Body of pancreas (tissue), 4 donors: ENCODE measurements around the gene GRK4. TPM values are rescaled to one million over a fixed set of nuclear protein-coding genes. Genes with fewer than 3 reads are reported as not detected.
A peak's percentile ranks its signal among the peaks of the same experiment; 100 is the strongest.

ENCODE experiments used
- ATAC-seq: fragments of 150-250 bp; one replicate; pipeline ENCODE4 v1.9.1; 2016
- DNase-seq, 4 donors: peaks; one replicate each; pipeline ENCODE4 v3.0.0-alpha.2; 2019
- H3K27ac ChIP-seq, 4 donors: fragments of 200-600 bp; sonication (generic); 1 replicate in 3 of 4; 2 replicates in 1 of 4; pipeline versions ENCODE4 v1.5.1 to v1.6.1; 2016 to 2019; ENCODE audit warnings: mild to moderate bottlenecking in 1 of 4, mixed read lengths in 1 of 4, moderate library complexity in 1 of 4
- H3K27me3 ChIP-seq, 2 donors: fragments of 200-600 bp; sonication (generic); one replicate each; pipeline ENCODE4 v1.6.0; 2016; ENCODE audit warnings: mild to moderate bottlenecking in 1 of 2
- H3K36me3 ChIP-seq, 2 donors: fragments of 200-600 bp; sonication (generic); replicated peaks in 1 of 2; 2 replicates each; pipeline ENCODE4 v1.5.1; 2016; ENCODE audit warnings: low read depth in 2 of 2; ENCODE audit not compliant: insufficient read depth in 1 of 2
- H3K4me1 ChIP-seq: fragments of 200-600 bp; sonication (generic); one replicate; pipeline ENCODE4 v1.6.0; 2016
- H3K4me3 ChIP-seq, 2 donors: fragments of 200-600 bp; sonication (generic); 1 replicate in 1 of 2; 2 replicates in 1 of 2; pipeline ENCODE4 v1.5.1; 2016 to 2019
- H3K9me3 ChIP-seq, 3 donors: fragments of 200-600 bp; sonication (generic); 1 replicate in 2 of 3; 2 replicates in 1 of 3; pipeline ENCODE4 v1.5.1; 2016
- POLR2A ChIP-seq, 3 donors: fragments of 450-650 bp; IDR thresholded peaks; one replicate each; pipeline ENCODE4 v1.6.1; 2016; ENCODE audit warnings: antibody characterized with exemption in 3 of 3, mild to moderate bottlenecking in 2 of 3
- WGBS, 2 donors: methylation state at CpG; one replicate each; pipeline ENCODE4 v1.1.5; 2017; 5-methylcytosine and 5-hydroxymethylcytosine counted together
- intact Hi-C: fragments of 100-400 bp; cut with DNase I; formaldehyde crosslinking; loops from one replicate; pipeline ENCODE4 v1.15.1; 2023
- total RNA-seq, 2 donors: library from RNA; depleted of rRNA; stranded (reverse); fragments of >200 nt; gene quantifications; one replicate each; pipeline ENCODE4 v1.1.0, GENCODE V29; 2016
- TF ChIP-seq, protein P1 (sequence below), 7 experiments: fragments of 450-650 bp in 4 of 7; fragments of 200-600 bp in 3 of 7; sonication (generic) in 3 of 7; IDR thresholded peaks; one replicate each; pipeline ENCODE4 v1.5.1; 2016 to 2019; ENCODE audit warnings: antibody characterized with exemption in 7 of 7

Gene GRK4
- total RNA-seq, 2 donors from 2014 or later: 6.5 to 14.5 TPM

DNA sequence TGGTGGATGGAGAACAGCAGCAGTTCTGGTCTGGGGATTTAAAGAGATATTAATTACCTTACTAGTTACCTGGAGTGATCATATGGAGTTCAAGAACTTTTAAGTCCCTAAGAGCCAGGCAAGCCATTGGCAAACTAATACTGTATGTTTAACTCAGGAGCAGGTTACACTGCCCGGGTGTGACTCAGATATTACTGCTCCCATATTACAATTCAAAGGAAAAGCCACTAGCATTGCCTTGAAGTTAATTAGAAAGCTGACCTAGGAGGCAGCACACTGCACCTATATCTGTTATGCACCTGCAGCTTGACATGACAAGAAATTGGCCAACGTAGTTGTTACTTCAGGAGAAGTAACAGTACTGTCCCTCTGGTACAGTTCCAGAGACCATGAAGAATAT lies 47.2 kb downstream of the GRK4 start:
- peaks cover 32% of the 10 kb centered on the region for H3K4me1 ChIP-seq
- intact Hi-C loops: no loop called here
- no peaks in the 10 kb centered on the region for H3K27me3 ChIP-seq
- WGBS, 2 donors: 42 to 65% methylated on average over 2 of the region's 2 CpGs
- no peaks in the 10 kb centered on the region for H3K9me3 ChIP-seq
- DNase-seq (no peak), ATAC-seq (peak; percentile 19)
- H3K4me3 ChIP-seq: no peak overlapping the region
- TF ChIP-seq, protein P1, sequence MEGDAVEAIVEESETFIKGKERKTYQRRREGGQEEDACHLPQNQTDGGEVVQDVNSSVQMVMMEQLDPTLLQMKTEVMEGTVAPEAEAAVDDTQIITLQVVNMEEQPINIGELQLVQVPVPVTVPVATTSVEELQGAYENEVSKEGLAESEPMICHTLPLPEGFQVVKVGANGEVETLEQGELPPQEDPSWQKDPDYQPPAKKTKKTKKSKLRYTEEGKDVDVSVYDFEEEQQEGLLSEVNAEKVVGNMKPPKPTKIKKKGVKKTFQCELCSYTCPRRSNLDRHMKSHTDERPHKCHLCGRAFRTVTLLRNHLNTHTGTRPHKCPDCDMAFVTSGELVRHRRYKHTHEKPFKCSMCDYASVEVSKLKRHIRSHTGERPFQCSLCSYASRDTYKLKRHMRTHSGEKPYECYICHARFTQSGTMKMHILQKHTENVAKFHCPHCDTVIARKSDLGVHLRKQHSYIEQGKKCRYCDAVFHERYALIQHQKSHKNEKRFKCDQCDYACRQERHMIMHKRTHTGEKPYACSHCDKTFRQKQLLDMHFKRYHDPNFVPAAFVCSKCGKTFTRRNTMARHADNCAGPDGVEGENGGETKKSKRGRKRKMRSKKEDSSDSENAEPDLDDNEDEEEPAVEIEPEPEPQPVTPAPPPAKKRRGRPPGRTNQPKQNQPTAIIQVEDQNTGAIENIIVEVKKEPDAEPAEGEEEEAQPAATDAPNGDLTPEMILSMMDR (IDR thresholded peaks at IDR 0.05): no peak
- TF ChIP-seq POLR2A (IDR thresholded peaks at IDR 0.05): no peak
- H3K27ac ChIP-seq: peak overlapping the region in 3 of 4 donors; percentile 30 to 55 (median 35)
- no peaks in the 10 kb centered on the region for H3K36me3 ChIP-seq

DNA sequence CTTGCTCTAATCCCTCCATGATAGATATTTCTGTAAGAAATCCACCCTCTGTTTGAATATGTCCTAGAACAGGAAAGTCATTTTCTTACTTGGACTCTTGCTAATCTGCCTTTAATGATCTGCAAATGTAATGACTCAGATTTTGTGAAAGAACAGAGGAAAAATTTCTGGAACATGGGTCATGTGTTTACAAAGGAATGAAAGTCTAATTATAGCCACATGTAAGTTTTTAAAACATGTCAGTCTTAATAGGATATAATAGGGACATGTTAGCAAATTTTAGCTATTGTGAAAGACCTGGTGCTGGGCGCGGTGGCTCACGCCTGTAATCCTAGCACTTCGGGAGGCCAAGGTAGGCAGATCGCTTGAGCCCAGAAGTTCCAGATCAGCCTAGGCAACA lies 47.6 kb downstream of the GRK4 start:
- Histone ChIP-seq H3K27ac (peak overlapping the region in 3 of 4 donors; percentile 30 to 55 (median 35)), H3K27me3 (no peaks in the 10 kb centered on the region), H3K4me1 (peaks cover 32% of the 10 kb centered on the region), H3K9me3 (no peaks in the 10 kb centered on the region), H3K4me3 (no peak overlapping the region), H3K36me3 (no peaks in the 10 kb centered on the region)
- DNase-seq (peak; percentile 24 to 37 (median 30)), ATAC-seq (peak; percentile 16)
- WGBS, 2 donors: 85 to 90% methylated on average over 5 of the region's 5 CpGs
- no peak for TF ChIP-seq POLR2A (IDR thresholded peaks at IDR 0.05)
- TF ChIP-seq, protein P1 (IDR thresholded peaks at IDR 0.05): no peak
- intact Hi-C loops: no loop called here

DNA sequence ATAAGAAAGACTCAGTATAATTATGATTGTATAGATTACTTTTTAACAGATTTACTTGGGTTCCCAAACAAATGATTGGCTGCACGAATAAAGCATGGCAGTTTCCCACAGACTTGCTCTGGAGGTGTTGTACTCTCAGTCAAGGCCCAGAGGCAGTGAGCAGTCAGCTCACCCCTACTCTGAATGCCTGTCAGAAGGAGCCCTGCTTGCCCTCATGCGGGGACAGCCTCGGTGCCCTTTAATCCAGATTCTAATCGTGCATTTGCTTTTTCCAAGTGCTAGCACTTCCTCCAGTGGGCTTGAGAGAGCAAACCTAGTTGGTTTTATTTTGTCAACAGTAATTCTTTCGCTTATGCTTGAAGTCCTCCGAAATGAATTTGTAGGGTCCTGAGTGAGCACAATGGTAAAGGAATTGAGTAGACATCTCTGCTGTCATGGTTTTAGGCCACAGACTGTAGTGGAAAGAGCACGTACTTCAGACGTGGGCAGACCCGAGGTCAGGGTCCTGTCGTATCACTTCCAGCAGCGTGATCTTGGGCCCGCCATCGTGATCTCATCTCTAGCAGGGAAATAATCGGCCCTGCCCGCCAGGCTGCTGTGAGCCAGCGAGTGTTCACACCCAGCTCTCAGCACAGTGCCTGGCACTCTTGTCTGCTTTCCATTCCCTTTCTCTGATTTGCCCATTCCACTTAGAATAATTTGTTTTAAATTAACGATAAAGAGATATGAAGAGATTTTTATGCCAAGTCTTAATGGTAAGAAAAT lies 48.3 kb downstream of the GRK4 start:
- ATAC-seq: no peak
- WGBS, 2 donors: 90 to 94% methylated on average over 17 of the region's 17 CpGs
- intact Hi-C loops: no loop called here

DNA sequence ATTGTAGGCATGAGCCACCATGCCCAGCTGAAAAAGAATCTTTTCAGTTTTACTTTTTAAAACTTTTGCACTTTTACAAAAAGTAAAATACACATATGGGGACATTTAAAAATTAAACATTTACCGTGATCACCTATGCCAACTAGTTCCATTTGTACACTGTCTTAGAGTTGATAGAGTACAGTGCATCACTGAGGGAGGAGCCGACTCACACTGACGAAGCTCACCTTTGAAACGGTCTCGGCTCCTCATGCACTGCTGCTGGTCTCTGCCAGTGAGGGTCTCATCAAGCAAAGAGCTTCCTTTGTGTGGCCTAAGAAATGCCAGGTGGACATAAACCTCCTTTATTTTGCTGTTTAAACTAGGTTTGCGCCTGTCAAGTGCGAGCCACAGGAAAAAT lies 50.0 kb downstream of the GRK4 start:
- H3K4me1 ChIP-seq: peaks cover 32% of the 10 kb centered on the region
- TF ChIP-seq, protein P1 (IDR thresholded peaks at IDR 0.05): no peak
- no peak for TF ChIP-seq POLR2A (IDR thresholded peaks at IDR 0.05)
- H3K27ac ChIP-seq: peak overlapping the region in 1 of 4 donors; percentile 45
- no peaks in the 10 kb centered on the region for H3K9me3 ChIP-seq
- H3K27me3 ChIP-seq: no peaks in the 10 kb centered on the region
- H3K36me3 ChIP-seq: no peaks in the 10 kb centered on the region
- DNase-seq: no peak
- intact Hi-C loops: no loop called here
- 46 to 65% methylated on average over 7 of the region's 7 CpGs for WGBS, 2 donors
- ATAC-seq: no peak
- no peak overlapping the region for H3K4me3 ChIP-seq

More for the DNA sequence above, 48.3 kb downstream of the GRK4 start:
- no peak for DNase-seq
- H3K4me1 ChIP-seq: peaks cover 32% of the 10 kb centered on the region
- H3K27ac ChIP-seq: peak overlapping the region in 1 of 4 donors; percentile 33
- H3K9me3 ChIP-seq: no peaks in the 10 kb centered on the region
- no peaks in the 10 kb centered on the region for H3K27me3 ChIP-seq
- no peaks in the 10 kb centered on the region for H3K36me3 ChIP-seq
- no peak overlapping the region for H3K4me3 ChIP-seq
- TF ChIP-seq, protein P1 (IDR thresholded peaks at IDR 0.05): no peak
- no peak for TF ChIP-seq POLR2A (IDR thresholded peaks at IDR 0.05)
